Esophagus squamous epithelium (tissue), 5 donors: ENCODE measurements around the gene KDM3A. TPM values are rescaled to one million over a fixed set of nuclear protein-coding genes. Genes with fewer than 3 reads are reported as not detected.
A peak's percentile ranks its signal among the peaks of the same experiment; 100 is the strongest.

Experiments
- DNase-seq: peaks from one replicate; lab custom pipeline; 2025; lab: John Stamatoyannopoulos, UW
- H3K27ac ChIP-seq, 4 donors: fragments of 200-600 bp; sonication (generic); one replicate each; pipeline ENCODE4 v1.5.1; 2016 to 2019; ENCODE audit warnings: mild to moderate bottlenecking in 1 of 4
- H3K27me3 ChIP-seq, 4 donors: fragments of 200-600 bp; sonication (generic); 1 replicate in 3 of 4; 2 replicates in 1 of 4; pipeline versions ENCODE4 v1.5.1 to v1.6.0; 2017 to 2021; ENCODE audit warnings: antibody characterized with exemption in 1 of 4
- H3K36me3 ChIP-seq, 3 donors: fragments of 200-600 bp; sonication (generic); one replicate each; pipeline ENCODE4 v1.5.1; 2016 to 2019
- H3K4me1 ChIP-seq, 3 donors: fragments of 200-600 bp; sonication (generic); one replicate each; pipeline ENCODE4 v1.5.1; 2017 to 2019
- H3K4me3 ChIP-seq, 4 donors: fragments of 200-600 bp; sonication (generic); 1 replicate in 3 of 4; 2 replicates in 1 of 4; pipeline ENCODE4 v1.5.1; 2016 to 2019; ENCODE audit warnings: mild to moderate bottlenecking in 2 of 4, moderate library complexity in 1 of 4
- H3K9me3 ChIP-seq, 3 donors: fragments of 200-600 bp; sonication (generic); one replicate each; pipeline ENCODE4 v1.5.1; 2016 to 2019
- CTCF ChIP-seq, 6 experiments: fragments of 450-650 bp in 4 of 6; fragments of 200-600 bp in 2 of 6; sonication (generic) in 2 of 6; IDR thresholded peaks; one replicate each; pipeline ENCODE4 v1.5.1; 2016 to 2019; ENCODE audit warnings: antibody characterized with exemption in 6 of 6, mild to moderate bottlenecking in 4 of 6, moderate library complexity in 4 of 6
- POLR2A ChIP-seq, 4 donors: fragments of 450-650 bp; IDR thresholded peaks; one replicate each; pipeline ENCODE4 v1.6.1; 2017; ENCODE audit warnings: antibody characterized with exemption in 4 of 4, mild to moderate bottlenecking in 4 of 4, moderate library complexity in 3 of 4
- WGBS, 2 donors: methylation state at CpG; one replicate each; pipeline ENCODE4 v1.1.5; 2018; 5-methylcytosine and 5-hydroxymethylcytosine counted together
- intact Hi-C: fragments of 100-400 bp; cut with DNase I; formaldehyde crosslinking; loops from one replicate; pipeline ENCODE4 v1.15.0; 2022
- total RNA-seq, 4 donors: library from RNA; depleted of rRNA; stranded (reverse); fragments of >200 nt; gene quantifications; one replicate each; pipeline ENCODE4 v1.1.0, GENCODE V29; 2016
- donor health status: DM: yes; HTN: yes; CAD: no.

Gene KDM3A
- total RNA-seq, 4 donors from 2014 or later: 22.0 to 60.7 (median 23.9) TPM

- Histone ChIP-seq H3K36me3 (peaks cover 8 to 99% (median 20%) of the 10 kb centered on the region in 3 donors), H3K4me3 (no peak overlapping the region), H3K27ac (no peak overlapping the region), H3K4me1 (peaks cover 0 to 29% (median 4%) of the 10 kb centered on the region in 3 donors), H3K9me3 (no peaks in the 10 kb centered on the region), H3K27me3 (no peaks in the 10 kb centered on the region)
- intact Hi-C loops: no loop called here
- TF ChIP-seq CTCF (IDR thresholded peaks at IDR 0.05) (no peak), POLR2A (IDR thresholded peaks at IDR 0.05) (no peak)
- DNase-seq: no peak
Observed at GRCh38 chr2:86476092-86476491, 34.9 kb downstream of the KDM3A start.

GRCh38 chr2:86476918-86477317, 35.7 kb downstream of the KDM3A start:
- 56 to 62% methylated on average over 3 of the region's 3 CpGs for WGBS, 2 donors
- peaks cover 10 to 100% (median 20%) of the 10 kb centered on the region in 3 donors for H3K36me3 ChIP-seq
- H3K27ac ChIP-seq: no peak overlapping the region
- intact Hi-C loops: no loop called here
- TF ChIP-seq CTCF (IDR thresholded peaks at IDR 0.05): no peak
- TF ChIP-seq POLR2A (IDR thresholded peaks at IDR 0.05): no peak
- H3K27me3 ChIP-seq: no peaks in the 10 kb centered on the region
- H3K9me3 ChIP-seq: no peaks in the 10 kb centered on the region
- no peak for DNase-seq
- peaks cover 0 to 37% (median 4%) of the 10 kb centered on the region in 3 donors for H3K4me1 ChIP-seq
- H3K4me3 ChIP-seq: no peak overlapping the region

- DNase-seq: no peak
- no peak overlapping the region for H3K27ac ChIP-seq
- TF ChIP-seq CTCF (IDR thresholded peaks at IDR 0.05): no peak
- no peak for TF ChIP-seq POLR2A (IDR thresholded peaks at IDR 0.05)
- H3K4me1 ChIP-seq: peaks cover 0 to 41% (median 6%) of the 10 kb centered on the region in 3 donors
- H3K27me3 ChIP-seq: no peaks in the 10 kb centered on the region
- intact Hi-C loops: no loop called here
- H3K36me3 ChIP-seq: peaks cover 14 to 100% (median 22%) of the 10 kb centered on the region in 3 donors
- H3K4me3 ChIP-seq: no peak overlapping the region
- no peaks in the 10 kb centered on the region for H3K9me3 ChIP-seq
Observed at GRCh38 chr2:86477349-86477748, 36.2 kb downstream of the KDM3A start.

- H3K27me3 ChIP-seq: no peaks in the 10 kb centered on the region
- no peak for DNase-seq
- no peak overlapping the region for H3K4me3 ChIP-seq
- H3K4me1 ChIP-seq: peaks cover 0 to 47% (median 13%) of the 10 kb centered on the region in 3 donors
- peaks cover 28 to 100% (median 31%) of the 10 kb centered on the region in 3 donors for H3K36me3 ChIP-seq
- peak overlapping the region in 2 of 4 donors; percentile 1 to 64 for H3K27ac ChIP-seq
- TF ChIP-seq POLR2A (IDR thresholded peaks at IDR 0.05): no peak
- 38 to 82% methylated on average over 4 to 7 of the region's 7 CpGs for WGBS, 2 donors
- no peaks in the 10 kb centered on the region for H3K9me3 ChIP-seq
- intact Hi-C loops: no loop called here
Observed at GRCh38 chr2:86480105-86480504, 38.9 kb downstream of the KDM3A start.

GRCh38 chr2:86482034-86482433, 40.9 kb downstream of the KDM3A start:
- no peak for DNase-seq
- no peaks in the 10 kb centered on the region for H3K9me3 ChIP-seq
- WGBS, 2 donors: 67 to 83% methylated on average over 3 of the region's 3 CpGs
- no peaks in the 10 kb centered on the region for H3K27me3 ChIP-seq
- peak overlapping the region in 3 of 4 donors; percentile 59 to 78 (median 64) for H3K27ac ChIP-seq
- H3K36me3 ChIP-seq: peaks cover 27 to 100% (median 39%) of the 10 kb centered on the region in 3 donors
- no peak overlapping the region for H3K4me3 ChIP-seq
- TF ChIP-seq POLR2A (IDR thresholded peaks at IDR 0.05): no peak
- TF ChIP-seq CTCF (IDR thresholded peaks at IDR 0.05): no peak
- intact Hi-C loops: no loop called here
- peaks cover 0 to 40% (median 13%) of the 10 kb centered on the region in 3 donors for H3K4me1 ChIP-seq

- WGBS, 2 donors: 95% methylated on average over 3 of the region's 3 CpGs
- Histone ChIP-seq H3K9me3 (no peaks in the 10 kb centered on the region), H3K27ac (peak overlapping the region in 2 of 4 donors; percentile 53 to 64), H3K4me3 (no peak overlapping the region), H3K27me3 (no peaks in the 10 kb centered on the region), H3K36me3 (peaks cover 32 to 100% (median 45%) of the 10 kb centered on the region in 3 donors), H3K4me1 (peaks cover 8 to 54% (median 23%) of the 10 kb centered on the region in 3 donors)
- no peak for DNase-seq
- intact Hi-C loops: no loop called here
- TF ChIP-seq CTCF (IDR thresholded peaks at IDR 0.05) (no peak), POLR2A (IDR thresholded peaks at IDR 0.05) (no peak)
Observed at GRCh38 chr2:86484385-86484784, 43.2 kb downstream of the KDM3A start.
